Stimulated activated CD8-positive, alpha-beta memory T cell treated with anti-CD3 and anti-CD28 coated beads, Interleukin-15, amount 100 ng/mL, for 4 hours (primary cell): ENCODE measurements around the gene GADL1.

Source experiments
- DNase-seq, 2 donors: peaks; one replicate each; pipeline ENCODE4 v3.0.0-alpha.2; 2020; ENCODE audit warnings: low read depth in 2 of 2

Gene GADL1

DNA sequence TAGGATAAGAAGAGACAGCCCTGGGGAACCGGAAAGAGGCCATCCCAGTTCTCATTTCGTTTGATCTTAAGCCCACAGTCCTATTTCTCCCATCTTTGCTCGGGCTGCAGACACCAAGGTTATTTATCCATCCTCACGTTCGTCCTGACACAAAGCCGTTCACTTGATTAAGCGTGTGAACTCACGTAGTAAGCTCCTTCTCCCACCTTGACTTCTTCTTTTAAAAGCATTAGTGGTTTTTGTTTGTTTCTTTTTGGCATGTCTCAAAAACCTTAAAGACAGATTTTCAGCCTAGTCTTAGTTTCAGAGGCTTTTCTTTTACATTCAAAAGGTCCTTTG is 217.1 kb downstream of the GADL1 start:
- DNase-seq = no peak

DNA sequence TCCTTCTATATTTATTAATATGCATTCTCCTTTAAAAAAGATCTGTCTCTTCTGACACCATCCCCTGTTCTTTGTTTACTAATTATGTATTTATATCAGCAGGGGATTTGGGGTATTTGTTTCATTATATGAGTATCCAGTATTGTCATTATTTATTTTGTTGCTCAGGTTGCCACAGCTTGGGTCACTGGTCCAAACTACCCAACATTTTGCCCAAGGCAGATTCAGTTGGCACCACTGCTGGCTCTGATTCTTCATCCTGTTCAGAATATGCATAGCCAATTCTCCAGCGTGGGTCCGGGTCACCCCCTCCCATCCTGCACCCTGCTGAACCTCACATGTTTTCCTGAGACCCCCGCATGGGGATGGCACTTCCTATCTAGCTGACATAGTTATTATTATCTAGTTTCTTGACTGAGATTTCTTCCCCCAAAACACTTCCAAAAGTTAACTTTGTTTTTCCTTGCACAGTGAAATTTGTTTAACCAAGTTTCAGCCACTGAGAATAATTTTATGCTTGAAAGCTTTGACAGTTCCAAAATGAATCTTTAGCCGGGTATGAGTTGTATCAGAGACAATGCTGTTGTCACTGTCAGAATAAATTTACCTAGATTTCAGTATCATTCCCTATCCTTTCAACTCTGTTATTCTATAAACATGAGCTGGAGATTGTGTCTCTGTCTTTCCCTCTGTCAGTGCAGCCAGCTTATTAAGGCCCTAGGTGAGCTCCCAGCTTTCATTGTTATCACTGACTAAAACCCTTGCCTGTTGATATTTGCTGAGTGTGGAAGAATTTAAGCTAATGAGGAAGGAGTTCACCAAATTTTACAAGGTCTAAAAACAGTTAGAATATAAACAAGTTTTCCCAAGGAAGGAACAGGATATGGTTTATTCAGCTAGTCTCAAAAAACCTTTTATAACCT is 217.8 kb downstream of the GADL1 start:
- DNase-seq = no peak
